22Rv1 (cell line): ENCODE measurements around the gene TCEA3.

ENCODE experiments used
- CTCF ChIP-seq: fragments of 450-650 bp; IDR thresholded peaks from 2 replicates; pipeline ENCODE4 v1.5.1; 2017; ENCODE audit warnings: mild to moderate bottlenecking
- ZFX ChIP-seq: fragments of 450-650 bp; IDR thresholded peaks from 2 replicates; pipeline ENCODE4 v1.6.1; 2017; ENCODE audit warnings: antibody characterized with exemption, borderline replicate concordance

- TF ChIP-seq CTCF = no peak
- TF ChIP-seq ZFX = no peak
Observed at GRCh38 chr1:23366598-23366997, 58.0 kb downstream of the TCEA3 start.
